HG03565 (cell line): ENCODE data around the gene TMEM191C.
"Not testable (repeated sequence)": the region's sequence is repeated elsewhere in the genome, so short reads cannot be mapped to it uniquely, and the experiment has no call there.

Experiments used
- ATAC-seq: cut with Tn5 transposase; IDR thresholded peaks from one replicate; pipeline ENCODE4 v1.9.1; 2021; ENCODE audit warnings: mild to moderate bottlenecking, moderate library complexity; ENCODE audit not compliant: unreplicated experiment

TMEM191C gene

DNA sequence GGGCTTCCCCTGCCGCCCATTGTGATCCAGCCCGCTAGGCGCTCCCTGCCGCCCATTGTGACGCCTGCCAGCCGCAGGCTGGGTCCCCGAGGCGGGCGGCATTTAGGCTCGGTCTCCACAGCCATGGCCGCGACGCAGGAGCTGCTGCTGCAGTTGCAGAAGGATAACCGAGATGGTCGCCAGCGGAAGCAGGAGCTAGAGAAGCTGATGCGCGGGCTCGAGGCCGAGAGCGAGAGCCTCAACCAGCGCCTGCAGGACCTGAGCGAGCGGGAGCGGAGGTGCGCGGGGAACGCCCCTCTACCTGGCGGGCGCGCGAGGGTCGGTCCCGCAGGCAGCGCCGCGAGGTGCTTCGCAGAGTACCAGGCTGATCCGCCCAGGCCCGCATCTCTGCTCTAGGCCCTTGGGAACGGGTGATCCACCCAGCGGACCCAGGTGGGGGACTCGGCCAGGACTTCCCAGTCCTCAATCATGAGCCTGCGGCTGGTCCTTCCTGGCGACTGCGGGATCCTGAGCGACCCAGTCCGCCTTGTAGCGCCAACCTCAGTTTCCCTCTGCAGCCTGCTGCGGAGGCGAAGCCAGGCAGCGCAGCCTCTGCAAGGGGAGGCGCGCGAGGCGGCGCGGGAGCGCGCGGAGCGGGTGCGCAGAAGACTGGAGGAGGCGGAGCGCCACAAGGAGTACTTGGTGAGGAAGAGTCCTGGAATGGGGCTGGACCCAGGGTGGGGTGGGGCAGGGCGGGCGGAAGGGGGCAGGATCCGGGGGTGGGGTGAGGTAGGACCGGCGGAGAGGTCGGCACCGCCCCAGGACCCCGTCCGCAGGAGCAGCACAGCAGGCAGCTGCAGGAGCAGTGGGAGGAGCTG lies at the start of gene TMEM191C:
TMEM191C (plus strand) TSS at position 51 of the 857 bp plus-strand sequence; CDS start at position 124, 73 bp downstream.
- ATAC-seq, result peak; percentile 17

DNA sequence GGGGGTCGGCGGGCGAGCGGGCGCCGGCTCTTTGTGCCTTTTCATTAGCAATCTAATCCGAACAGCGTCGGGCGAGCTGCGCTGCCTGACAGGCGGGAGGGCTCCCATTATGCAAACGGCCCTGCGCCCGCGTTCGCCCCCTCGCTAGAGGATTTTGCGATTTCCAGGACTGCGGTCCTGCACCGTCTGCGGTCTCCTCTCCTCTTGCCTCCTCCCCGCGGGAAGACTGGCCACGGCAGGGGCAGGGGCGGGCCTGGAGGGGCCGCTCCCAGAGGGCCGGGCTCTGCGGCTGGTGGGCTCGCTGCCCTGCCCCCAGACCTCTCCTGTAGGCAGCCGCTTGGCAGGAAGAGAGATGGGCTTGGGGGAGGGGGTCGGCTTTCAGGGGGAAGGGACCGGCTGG lies 49.3 kb upstream of the TMEM191C start:
- ATAC-seq, result peak; percentile 15

DNA sequence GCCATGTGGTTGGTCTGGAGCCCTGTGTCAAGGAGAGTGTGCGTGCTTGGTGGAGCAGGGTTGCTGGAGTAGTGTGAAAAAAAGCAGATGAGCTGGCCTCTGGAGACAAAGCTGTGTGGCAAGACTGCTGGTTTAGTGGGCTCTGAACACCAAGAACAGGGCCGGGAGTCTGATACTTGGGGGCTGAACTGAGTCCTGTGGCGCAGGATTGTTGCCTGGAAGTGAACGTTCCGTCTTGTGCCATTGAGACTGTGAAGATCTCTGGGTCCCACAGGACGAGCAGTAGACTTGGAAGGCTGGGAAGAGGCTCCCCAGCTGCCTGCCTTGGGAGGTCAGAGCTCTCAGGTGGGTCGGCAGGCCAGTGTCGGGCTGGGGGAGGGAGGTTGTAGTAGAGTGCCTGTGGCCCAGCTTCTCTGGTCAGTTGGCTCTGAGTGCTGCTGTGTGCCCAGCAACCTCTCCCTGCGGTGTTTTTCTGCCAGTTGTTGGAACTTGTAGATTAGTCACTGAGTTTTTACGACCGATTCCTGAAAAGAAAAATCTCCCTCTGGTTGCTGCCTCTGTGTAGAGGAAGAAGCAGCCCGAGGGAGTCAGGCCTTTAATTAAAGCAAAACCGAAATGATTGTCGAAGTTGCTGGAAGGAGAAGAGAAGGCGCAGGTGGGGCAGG lies 48.1 kb upstream of the TMEM191C start:
- ATAC-seq, result not testable (repeated sequence)

DNA sequence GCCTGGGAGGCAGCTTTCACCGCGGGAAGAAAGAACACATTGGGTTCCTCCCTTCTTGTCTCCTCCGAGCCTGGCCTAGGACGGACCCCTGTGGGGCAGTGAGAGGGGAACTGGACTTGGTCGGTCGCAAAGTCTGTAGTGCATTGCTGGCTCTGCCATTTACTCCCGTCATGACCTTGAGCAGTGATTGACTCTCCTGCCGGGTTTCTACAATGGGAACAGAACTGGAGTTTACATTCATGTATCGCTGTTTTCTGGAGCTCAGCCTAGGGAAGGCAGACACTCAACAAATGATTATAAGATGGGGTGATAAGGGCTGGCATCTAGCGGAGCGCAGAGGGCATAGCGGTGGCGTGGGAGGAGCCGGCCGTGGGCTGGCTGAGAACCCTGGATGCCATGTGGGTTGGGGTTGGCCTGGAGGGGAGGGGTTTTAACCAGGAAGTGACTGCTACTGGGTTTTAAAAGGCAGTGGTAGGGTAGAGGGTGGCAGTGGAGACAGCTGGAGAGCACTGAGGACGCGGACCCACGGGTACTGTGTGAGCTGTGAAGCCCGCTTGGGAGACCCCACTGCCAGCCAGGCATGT lies 46.9 kb upstream of the TMEM191C start:
- ATAC-seq, result not testable (repeated sequence)

GRCh38 chr22:21424084-21424709 lies 43.0 kb upstream of the TMEM191C start:
- not testable (repeated sequence) for ATAC-seq

- ATAC-seq, result not testable (repeated sequence)
These were observed 32.6 kb upstream of the TMEM191C start for GRCh38 chr22:21434378-21435233.

DNA sequence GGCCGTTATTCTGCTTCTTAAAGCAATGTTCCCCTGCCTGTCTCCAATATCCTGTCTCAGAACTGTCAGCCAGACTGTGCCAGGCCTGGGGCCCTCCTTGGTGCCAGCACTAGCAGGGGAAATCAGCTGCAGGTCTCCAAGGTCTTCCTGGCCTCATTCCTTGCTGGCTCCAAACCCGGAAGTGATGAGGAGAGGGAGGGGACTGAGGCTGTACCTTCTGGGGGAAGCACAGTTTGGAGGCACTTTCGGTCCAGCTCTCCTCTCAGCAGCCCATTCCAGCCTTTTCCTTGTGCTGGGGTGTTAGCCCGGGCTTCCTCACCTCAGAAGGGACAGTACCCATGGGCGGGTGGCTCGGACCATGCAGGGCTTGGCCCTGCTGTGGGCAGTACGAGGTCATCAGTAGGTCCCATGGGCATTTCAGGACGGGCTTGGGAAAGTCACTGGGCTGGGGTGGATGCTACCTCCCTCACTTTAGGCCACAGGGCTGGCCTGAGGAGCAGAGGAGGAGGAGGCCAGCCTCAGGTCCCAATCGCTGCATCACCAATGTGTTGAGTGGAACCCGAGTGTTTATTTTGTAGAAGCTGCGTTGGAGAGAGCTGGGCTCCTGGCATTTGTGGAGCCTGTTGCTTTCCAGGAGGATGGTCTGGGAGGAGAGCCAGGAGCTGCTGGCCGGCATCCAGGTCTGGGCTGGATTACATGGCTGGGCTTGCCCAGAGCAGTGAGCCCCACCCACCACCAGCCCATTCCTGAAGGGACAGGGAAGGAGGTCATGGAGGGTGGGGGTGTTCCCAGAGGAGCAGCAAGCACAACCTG lies 31.0 kb upstream of the TMEM191C start:
- not testable (repeated sequence) for ATAC-seq

DNA sequence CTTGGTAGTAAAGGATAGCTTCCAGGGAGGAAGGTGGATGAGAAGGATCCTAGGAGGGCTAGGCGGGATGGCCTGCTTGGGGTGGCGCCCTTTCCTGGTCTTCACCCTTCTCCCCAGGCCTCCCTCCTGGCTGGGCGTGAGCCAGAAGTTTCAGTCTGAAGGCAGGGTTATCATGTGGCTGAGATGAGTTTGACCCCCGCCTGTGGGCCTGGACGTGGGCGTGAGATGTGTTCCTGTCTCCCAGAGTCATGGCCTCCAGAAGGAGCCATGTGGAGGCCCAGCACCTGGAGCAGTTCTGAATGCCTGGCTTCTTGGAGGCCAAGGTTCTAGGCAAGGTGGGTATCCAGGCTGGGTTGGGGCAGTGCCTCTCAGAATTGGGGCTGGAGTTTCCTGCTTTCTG lies 29.2 kb upstream of the TMEM191C start:
- ATAC-seq, result not testable (repeated sequence)

- ATAC-seq, result not testable (repeated sequence)
These were observed 27.1 kb upstream of the TMEM191C start for GRCh38 chr22:21440018-21440636.

GRCh38 chr22:21440676-21441075 lies 26.5 kb upstream of the TMEM191C start:
- ATAC-seq, result not testable (repeated sequence)

- not testable (repeated sequence) for ATAC-seq
These were observed 26.0 kb upstream of the TMEM191C start for GRCh38 chr22:21441170-21441569.

GRCh38 chr22:21442123-21442522 lies 25.1 kb upstream of the TMEM191C start:
- not testable (repeated sequence) for ATAC-seq

DNA sequence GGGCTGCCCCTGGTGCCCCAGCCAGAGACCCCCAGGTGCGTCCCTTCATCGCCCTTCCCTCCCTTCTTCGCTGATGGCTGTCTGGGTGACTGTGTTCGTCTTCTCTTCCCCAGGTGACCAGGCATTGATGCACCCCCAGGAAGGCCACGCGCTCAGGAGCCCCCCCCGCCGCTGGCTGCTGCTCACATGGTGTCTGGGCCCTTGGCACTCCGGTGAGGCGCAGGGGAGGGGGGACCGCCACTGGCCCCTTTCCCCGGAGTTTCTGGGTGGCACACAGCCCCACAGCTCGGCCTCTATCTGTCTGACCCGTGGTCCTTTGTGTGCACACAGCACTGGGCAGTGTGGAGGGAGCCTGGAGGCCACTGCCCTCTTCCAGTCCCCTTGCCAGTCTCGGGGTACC lies 24.5 kb upstream of the TMEM191C start:
- not testable (repeated sequence) for ATAC-seq

DNA sequence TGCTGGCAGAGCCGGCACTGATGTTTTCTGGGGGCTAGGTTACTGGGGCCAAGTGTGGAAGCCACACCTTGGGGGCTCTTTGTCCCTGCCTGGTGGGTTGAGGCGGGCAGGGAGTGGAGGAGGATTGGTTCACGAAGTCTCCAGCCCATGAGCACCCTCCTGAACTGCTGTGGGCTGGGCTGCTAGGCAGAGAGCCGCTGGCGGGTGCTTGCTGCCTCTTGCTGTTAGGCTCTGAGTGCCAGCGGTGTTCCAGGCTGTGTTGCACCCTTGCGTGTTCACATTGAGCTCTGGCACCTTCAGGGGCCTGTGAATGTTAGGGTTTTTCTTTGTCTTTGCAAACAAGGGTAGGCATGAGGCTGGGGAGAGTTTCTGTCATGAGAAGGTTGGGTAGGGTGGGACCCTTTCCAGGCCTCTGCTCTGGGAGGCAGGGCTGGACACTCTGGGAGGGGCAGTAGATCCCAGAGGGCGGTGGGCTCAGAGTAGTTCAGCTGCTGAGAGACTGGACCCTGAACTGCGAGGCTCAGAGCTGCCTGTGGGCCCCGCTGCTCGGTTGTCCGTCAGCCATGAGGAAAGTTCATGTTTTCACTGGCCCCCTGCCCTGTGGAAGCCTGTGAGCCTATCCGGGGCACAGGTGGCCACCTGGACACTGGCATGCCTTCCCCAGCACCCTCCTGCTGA lies 24.0 kb upstream of the TMEM191C start:
- ATAC-seq, result no peak

GRCh38 chr22:21443735-21444421 lies 23.3 kb upstream of the TMEM191C start:
- no peak for ATAC-seq

GRCh38 chr22:21444701-21445436 lies 22.3 kb upstream of the TMEM191C start:
- ATAC-seq, result no peak
